HG02981 (cell line): ENCODE results near the gene STUB1.

Experiments
- ATAC-seq: cut with Tn5 transposase; IDR thresholded peaks from one replicate; pipeline ENCODE4 v1.9.1; 2021; ENCODE audit warnings: mild to moderate bottlenecking, moderate library complexity; ENCODE audit not compliant: unreplicated experiment

STUB1 gene

DNA sequence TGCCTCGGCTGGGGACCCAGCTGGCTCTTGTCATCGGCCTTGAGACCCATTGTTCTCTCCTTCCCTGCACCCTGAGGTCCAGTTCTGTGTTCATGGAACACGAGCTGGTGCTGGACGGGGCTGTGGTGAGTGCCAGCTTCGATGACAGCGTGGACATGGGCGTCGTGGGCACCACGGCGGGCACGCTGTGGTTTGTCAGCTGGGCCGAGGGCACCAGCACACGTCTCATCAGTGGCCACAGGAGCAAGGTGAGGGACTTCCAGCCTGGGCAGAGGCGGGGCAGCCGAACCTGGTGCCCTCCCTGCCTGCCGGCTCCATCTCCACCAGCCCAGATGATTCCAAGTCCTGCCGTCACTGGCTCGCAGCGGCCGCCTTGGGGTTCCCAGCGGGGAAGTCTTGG lies 17.6 kb upstream of the STUB1 start:
- no peak for ATAC-seq

GRCh38 chr16:666572-666971 lies 13.6 kb upstream of the STUB1 start:
- ATAC-seq: no peak

- no peak for ATAC-seq
These were observed 13.0 kb upstream of the STUB1 start for GRCh38 chr16:667113-667779.

DNA sequence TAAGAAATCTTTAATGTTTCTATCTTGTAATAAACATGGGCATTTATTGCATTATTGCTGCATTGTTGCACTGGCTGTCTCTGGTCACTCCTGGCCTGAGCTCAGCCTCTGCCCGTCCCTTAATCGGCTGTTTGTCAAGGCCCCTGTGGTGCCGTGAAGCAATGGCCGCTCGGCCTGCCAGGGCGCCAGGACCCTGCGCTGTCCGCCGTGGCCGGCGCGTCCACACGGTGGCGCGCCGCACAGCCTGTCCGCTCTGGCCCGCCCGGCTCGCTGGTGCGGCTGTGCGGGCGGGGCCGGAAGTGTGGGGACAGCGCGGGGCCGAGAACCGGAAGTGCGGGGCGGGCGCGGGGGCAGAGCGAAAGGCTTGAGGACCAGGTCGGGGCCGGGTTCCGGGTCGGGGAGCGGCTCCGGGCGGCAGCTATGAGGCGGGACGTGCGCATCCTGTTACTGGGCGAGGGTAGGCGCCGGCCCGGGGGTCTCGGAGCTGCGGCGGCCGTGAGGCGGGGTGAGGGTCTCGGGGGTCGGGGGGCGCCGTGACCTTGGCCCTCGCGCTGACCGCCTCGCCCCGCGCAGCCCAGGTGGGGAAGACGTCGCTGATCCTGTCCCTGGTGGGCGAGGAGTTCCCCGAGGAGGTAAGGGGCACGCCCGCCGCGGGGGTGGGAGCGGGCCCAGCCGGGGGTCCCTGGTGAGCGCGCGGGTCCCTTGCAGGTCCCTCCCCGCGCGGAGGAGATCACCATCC lies 12.3 kb upstream of the STUB1 start, which contains the start of gene RHOT2:
RHOT2 (plus strand) TSS at position 353 of the 739 bp plus-strand sequence; CDS start at position 421, 68 bp downstream.
- peak; percentile 83 for ATAC-seq

- no peak for ATAC-seq
These were observed 11.6 kb upstream of the STUB1 start for GRCh38 chr16:668519-669171.

DNA sequence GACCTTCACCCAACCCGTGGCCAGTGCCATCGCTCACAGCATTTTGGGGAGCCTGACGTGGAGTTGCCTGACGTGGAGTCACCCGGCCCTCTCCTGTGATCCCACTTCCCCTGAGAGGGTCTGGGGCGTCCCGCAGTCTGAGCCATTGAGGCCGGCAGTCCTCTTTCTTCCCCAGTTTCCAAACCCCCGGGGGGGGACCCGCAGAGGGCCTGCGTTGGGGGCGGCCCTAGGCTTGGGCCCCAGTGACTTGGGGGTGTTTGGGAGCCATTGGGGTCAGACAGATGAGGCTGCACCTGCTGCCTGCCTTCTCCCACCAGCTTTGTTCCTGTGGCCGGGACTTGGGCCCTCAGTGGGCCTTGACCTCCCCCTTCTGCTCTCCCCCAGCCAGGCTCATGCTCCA lies 10.5 kb upstream of the STUB1 start:
- ATAC-seq: no peak

- ATAC-seq: no peak
These were observed 9.5 kb upstream of the STUB1 start for GRCh38 chr16:670485-671352.

GRCh38 chr16:671353-672131 lies 8.7 kb upstream of the STUB1 start:
- no peak for ATAC-seq

DNA sequence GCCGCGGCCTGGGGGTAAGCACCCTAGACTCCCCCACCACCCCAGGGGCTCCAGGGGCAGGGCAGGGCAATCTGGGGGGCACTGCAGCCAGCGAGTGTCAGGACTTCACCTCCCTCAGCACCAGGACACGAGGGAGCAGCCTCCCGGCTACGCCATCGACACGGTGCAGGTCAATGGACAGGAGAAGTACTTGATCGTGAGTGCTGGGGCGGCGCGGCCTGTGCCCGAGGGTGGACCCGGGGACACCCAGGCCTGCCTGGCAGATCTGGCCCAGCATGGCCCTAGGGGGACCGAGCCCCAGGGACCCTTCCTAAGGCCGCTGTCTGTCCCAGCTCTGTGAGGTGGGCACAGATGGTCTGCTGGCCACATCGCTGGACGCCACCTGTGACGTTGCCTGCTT lies 7.8 kb upstream of the STUB1 start:
- ATAC-seq: no peak

- no peak for ATAC-seq
These were observed 7.4 kb upstream of the STUB1 start for GRCh38 chr16:672851-673250.

GRCh38 chr16:673399-673991 lies 6.7 kb upstream of the STUB1 start:
- no peak for ATAC-seq

DNA sequence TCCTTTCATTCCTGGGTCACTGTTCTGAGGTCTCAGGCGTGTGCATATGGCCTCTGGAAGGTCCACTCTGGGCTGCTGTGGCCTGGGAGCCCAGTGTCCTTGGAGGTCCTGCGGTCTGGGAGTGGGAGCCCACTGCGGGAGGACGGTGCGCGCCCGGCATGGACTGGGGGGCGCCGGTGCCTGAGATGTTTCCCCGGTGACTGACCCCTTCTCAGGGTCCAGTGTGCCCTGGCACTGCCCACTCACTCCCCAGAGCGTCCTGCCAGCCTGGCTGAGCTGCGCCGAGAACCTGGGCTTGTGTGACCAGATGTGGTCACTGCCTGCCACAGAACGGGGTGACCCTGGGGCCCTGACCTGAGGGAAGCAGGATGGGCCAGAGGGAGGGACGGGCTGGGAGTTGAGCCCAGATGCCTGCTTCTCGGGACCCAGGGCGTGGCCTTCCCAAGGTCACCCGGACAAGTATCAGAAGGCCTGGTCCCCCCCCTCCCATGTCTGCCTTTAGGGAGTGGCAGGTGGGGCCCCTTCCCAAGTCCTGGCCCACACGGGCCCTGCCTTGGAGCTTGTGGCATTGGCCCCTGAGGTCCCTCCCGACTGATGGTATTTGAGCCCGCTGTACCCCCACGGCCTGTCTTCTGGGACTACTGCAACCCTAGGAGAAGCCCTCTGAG lies 5.9 kb upstream of the STUB1 start:
- no peak for ATAC-seq

DNA sequence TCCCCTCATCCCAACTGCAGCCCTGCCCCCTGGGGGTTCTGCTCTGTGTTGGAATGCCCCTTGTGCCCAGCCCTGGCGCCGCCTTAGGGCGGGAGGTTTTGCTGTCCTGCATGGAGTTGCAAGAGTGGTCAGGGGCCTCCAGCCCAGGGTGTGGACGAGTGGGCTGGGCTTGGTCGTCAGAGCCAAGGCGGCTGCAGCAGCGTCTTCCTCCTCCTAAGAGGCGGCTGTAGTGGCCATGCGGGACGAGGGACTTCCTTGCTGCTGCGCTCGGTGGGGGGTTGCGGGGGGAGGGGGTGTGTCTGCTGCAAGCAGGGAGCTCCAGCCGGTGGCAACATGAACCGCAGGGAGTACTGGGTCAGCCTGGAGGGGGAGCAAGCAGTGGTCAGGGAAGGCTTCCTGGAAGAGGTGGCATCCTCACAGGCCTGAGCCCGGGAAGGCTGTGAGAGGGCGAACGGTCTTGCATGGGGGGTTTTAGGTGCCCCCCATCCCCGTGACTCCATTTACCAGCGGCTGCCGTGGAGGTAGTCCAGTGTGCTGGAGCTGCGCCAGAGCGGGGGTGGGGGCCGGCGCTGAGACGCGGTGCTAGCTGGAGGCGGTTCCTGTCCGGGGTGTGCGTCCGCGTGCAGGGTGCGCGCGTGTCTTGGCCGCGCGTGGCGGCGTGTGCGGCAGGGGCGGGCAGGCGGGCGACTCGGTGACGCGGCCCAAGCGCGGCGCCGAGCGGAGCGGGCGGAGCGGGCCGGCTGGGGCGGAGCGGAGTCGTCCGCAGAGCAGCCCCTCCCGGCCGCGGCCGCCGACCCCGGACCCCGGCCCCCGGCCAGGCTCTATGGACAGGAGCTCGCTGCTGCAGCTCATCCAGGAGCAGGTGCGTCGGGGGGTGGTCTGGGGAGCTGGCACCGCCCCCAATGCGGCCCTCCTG lies 5.0 kb upstream of the STUB1 start, which contains the start of gene RHBDL1:
RHBDL1 (plus strand) TSS at position 704 of the 916 bp plus-strand sequence; CDS start at position 824, 120 bp downstream.
- no peak for ATAC-seq

- ATAC-seq: no peak
These were observed 4.2 kb upstream of the STUB1 start for GRCh38 chr16:675884-676564.

DNA sequence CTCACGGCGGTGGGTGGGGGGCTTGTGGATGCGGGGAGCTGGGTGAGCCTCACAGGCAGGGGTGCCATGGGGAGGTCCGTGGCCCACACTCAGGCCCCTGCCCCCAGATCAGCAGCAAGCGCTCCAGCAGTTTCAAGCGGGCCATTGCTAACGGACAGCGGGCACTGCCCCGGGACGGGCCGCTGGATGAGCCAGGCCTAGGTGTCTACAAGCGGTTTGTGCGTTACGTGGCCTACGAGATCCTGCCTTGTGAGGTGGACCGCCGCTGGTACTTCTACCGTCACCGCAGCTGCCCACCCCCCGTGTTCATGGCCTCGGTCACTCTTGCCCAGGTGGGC lies 3.7 kb upstream of the STUB1 start:
- no peak for ATAC-seq

GRCh38 chr16:676913-677312 lies 3.3 kb upstream of the STUB1 start:
- no peak for ATAC-seq

- no peak for ATAC-seq
These were observed 2.7 kb upstream of the STUB1 start for GRCh38 chr16:677316-678190.
